WTC11 (cell line): ENCODE results near the gene WWOX.

Experiments used
- CTCF ChIP-seq: fragments of 200-600 bp; IDR thresholded peaks from 2 replicates; pipeline ENCODE4 v1.8.0; 2022; ENCODE audit warnings: antibody characterized with exemption
- ETV6 ChIP-seq: sonication (generic); formaldehyde crosslinking; IDR thresholded peaks from 2 replicates; pipeline ENCODE4 v1.8.1; 2022; ENCODE audit warnings: mild to moderate bottlenecking, missing genetic modification reagents
- MYBL2 ChIP-seq: sonication (generic); formaldehyde crosslinking; IDR thresholded peaks from 2 replicates; pipeline ENCODE4 v1.8.1; 2023; ENCODE audit warnings: mild to moderate bottlenecking, moderate library complexity, missing genetic modification reagents
- TF ChIP-seq, protein P1 (sequence below): sonication (generic); formaldehyde crosslinking; IDR thresholded peaks from 2 replicates; pipeline ENCODE4 v1.8.0; 2022; ENCODE audit warnings: mild to moderate bottlenecking, missing genetic modification reagents

GRCh38 chr16:78096386-78096785 lies 3.1 kb upstream of the WWOX start:
- no peak for TF ChIP-seq MYBL2
- TF ChIP-seq CTCF, result no peak
- TF ChIP-seq ETV6 (CRISPR knock-in tag), result no peak
- TF ChIP-seq, protein P1, sequence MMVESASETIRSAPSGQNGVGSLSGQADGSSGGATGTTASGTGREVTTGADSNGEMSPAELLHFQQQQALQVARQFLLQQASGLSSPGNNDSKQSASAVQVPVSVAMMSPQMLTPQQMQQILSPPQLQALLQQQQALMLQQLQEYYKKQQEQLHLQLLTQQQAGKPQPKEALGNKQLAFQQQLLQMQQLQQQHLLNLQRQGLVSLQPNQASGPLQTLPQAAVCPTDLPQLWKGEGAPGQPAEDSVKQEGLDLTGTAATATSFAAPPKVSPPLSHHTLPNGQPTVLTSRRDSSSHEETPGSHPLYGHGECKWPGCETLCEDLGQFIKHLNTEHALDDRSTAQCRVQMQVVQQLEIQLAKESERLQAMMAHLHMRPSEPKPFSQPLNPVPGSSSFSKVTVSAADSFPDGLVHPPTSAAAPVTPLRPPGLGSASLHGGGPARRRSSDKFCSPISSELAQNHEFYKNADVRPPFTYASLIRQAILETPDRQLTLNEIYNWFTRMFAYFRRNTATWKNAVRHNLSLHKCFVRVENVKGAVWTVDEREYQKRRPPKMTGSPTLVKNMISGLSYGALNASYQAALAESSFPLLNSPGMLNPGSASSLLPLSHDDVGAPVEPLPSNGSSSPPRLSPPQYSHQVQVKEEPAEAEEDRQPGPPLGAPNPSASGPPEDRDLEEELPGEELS (CRISPR knock-in tag), result no peak
